NCI-H774 (cell line): ENCODE measurements around the gene NKD1.

Experiments used
- DNase-seq: peaks from one replicate; lab custom pipeline; 2025; lab: John Stamatoyannopoulos, UW

Gene NKD1

DNA sequence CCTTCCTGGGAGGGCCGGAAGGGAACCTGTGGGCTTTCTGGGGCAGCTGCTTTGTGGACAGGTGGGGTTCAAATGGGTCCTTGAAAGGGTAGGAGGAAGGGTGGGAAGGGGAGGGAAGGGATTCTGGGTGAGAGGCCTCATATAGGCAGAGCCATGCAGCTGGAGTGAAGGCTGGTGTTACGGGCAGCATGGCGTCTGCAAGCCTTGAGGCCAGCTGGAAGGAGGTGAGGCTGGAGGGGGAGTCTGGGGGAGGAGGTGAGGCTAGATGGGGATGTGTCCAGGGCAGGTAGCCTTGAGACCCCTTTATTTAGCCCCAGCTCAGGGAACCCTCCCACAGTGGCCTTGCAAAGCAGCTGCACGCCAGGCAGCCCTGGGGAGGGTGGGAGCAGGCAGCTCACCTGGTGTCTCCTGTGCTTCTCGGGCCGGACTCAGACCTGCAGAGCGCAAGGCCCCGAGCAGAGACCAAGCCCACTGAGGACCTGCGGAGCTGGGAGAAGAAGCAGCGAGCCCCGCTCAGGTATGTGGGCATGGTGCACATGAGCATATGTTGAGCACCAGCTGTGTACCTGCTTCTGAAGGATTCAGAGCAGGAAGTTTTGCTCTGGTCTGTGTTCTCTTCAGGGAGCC is 82.3 kb downstream of the NKD1 start:
- no peak for DNase-seq

- DNase-seq, result no peak
Measured at GRCh38 chr16:50631249-50631984, 83.2 kb downstream of the NKD1 start.

DNA sequence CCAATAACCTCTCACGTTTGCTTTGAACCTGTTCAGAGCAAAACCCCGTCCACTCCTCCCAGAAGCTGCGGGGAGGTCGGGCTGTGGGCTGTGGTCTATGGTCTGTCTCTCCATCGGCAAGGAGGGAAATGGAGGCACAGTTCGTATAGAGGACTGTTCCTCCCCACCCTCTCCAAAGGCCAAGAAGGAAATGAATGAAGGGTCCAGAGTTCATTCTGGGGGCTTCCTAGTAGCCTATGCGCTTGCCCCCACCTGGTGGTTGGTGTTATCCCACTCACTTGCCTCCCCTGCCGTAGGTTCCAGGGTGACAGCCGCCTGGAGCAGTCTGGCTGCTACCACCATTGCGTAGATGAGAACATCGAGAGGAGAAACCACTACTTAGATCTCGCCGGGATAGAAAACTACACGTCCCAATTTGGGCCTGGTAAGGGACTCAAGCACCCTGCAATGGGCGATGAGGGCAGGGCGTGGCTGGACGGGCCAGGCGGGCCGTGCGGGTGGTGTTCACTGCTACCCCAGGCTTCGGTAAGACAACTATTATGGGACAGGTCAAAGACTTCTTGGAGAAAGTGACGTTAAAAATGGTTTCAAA is 83.9 kb downstream of the NKD1 start:
- no peak for DNase-seq

DNA sequence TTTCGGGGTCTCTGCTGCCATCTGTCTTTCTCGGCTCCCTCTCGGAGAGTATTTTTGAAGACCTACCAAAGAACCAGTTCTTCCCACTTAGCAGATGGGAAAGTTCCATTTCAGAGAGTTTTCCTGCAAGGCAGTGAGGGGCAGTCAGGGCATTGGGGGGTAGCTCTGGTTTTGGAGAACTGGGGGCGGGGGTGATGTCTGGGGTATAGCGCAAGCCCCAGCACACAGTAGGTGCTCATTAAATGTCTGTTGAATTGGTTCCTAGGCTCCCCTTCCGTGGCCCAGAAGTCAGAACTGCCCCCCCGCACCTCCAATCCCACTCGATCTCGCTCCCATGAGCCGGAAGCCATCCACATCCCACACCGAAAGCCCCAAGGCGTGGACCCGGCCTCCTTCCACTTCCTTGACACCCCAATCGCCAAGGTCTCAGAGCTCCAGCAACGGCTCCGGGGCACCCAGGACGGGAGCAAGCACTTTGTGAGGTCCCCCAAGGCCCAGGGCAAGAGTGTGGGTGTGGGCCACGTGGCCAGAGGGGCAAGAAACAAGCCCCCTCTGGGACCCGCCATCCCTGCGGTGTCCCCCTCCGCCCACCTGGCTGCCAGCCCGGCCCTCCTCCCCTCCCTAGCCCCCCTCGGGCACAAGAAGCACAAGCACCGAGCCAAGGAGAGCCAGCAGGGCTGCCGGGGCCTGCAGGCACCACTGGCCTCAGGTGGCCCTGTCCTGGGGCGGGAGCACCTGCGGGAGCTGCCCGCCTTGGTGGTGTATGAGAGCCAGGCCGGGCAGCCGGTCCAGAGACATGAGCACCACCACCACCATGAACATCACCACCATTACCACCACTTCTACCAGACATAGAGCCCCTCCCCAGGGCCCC is 85.0 kb downstream of the NKD1 start:
- no peak for DNase-seq

- no peak for DNase-seq
Measured at GRCh38 chr16:50634090-50634489, 85.9 kb downstream of the NKD1 start.

GRCh38 chr16:50634947-50635346 is 86.8 kb downstream of the NKD1 start:
- no peak for DNase-seq

DNA sequence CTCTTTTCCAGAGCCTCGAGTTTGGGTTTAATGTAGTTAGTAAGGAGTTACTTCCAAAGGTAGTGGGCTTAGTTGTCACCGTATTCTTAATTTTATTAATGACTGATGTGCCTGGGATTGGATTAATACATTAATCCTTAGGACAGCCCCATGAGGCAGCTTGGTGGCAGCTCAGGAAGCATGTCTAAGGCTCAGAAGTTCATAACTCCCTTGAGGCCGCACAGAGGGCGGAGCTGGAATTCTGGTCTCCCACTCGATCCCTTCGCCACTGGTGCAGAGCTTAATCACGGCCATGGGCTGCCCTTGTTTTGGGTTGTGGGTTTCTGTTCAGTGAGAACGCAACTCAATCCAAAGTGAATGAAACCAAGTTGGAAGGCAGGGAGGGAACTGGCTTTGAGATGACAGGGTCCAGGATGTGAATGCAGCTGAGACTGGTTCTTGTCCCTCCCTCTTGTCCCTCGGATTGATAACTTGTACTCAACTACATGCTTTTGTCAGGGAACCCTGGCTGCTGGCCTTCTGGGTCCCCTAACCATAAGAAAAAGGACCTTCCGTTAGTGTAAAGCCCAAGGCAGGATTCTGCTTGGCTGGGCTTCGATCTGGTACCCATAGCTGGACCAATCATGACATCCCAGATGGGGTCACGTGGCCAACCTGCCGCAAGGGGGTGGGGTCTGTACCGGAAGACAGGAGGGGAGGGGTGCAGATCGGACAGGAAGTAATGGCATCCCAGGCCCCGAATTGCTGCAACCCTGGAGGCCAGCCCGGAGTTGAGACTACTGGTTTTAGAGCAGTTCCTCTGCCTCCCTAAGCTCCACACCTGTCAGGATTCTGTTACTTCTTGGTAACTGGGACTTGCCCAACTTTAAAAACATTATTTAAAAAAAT is 87.6 kb downstream of the NKD1 start:
- no peak for DNase-seq

- no peak for DNase-seq
Measured at GRCh38 chr16:50636753-50637374, 88.7 kb downstream of the NKD1 start.

GRCh38 chr16:50637716-50638602 is 89.8 kb downstream of the NKD1 start:
- DNase-seq, result no peak

DNA sequence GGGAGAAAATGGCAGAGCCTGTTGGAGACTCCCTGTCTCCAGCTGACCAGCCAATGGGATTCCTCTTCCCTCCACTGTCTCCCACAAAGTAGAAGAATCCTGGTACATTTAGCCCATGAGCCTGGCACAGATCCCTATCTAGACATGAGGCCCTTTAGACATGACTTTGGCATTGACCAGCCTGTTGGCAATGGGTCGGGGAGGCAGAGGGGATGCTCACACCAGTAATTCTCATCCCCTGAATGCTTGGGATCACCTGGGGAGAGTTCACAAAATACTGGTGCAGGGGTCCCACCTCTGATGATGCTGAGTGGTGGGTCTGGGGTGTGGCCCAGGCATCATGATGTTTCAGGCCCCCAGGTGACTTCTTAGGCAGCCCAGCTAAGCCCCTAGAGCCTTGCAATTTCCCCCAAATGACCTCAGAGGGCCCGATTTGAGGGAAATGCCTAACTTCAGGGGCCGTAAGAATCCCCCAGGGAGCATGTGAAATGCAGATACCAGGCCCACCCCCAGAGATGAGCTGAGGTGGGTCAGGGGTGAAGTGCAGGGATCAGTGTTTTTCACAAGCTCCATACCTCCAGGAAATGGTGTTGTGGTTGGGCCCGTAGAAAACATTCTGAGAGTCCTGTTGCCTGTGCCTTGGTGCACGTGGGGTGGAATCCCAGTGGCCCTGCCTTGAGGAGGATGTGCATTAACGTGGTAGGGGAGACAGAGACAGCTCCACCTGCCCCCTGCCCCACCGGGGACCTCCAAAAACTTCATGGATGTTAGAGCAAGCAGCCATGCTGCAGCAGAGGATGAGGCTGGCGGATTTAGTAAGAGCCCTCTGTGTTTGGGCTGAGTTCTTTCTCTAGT is 90.8 kb downstream of the NKD1 start:
- DNase-seq, result no peak

DNA sequence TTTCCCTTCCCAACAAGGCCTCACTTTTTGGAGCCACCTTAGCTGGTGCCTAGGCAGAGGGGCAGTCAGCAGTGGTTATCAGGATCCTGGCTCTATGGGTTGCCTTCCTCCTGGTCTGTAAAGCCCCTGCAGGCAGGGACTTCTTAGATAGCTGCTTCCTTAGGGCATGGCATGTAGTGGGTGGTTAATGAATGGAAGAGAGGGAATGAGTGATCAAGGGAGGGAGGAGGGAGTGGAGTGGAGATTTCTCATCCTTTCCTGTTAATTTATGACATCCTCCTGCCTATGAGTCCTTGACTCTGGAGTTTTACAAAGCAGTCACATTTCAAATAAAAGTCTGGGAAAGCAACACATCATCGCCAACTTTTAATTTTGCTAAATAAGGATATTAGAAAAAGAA is 92.2 kb downstream of the NKD1 start:
- no peak for DNase-seq

- no peak for DNase-seq
Measured at GRCh38 chr16:50640919-50641817, 93.0 kb downstream of the NKD1 start.

DNA sequence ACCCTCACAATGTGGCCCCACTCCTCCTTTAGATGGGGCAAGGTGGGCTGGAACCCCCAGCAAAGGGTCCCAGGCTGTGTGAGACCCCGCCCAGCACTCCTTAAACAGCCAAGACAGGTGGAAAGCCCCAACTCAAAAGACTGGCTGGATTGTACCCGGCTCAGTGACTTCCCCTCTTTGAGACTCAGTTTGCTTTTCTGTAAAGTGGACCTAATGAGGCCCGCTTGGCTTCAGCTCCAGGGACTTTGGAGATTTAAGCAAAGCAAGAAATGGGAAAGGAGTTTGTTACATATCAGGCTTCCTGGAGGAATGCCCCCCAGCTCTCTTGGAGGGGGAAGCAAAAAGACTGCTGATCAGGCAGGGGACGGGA is 93.6 kb downstream of the NKD1 start:
- no peak for DNase-seq

GRCh38 chr16:50642349-50642748 is 94.2 kb downstream of the NKD1 start:
- DNase-seq, result no peak

- no peak for DNase-seq
Measured at GRCh38 chr16:50643192-50643591, 95.0 kb downstream of the NKD1 start.

DNA sequence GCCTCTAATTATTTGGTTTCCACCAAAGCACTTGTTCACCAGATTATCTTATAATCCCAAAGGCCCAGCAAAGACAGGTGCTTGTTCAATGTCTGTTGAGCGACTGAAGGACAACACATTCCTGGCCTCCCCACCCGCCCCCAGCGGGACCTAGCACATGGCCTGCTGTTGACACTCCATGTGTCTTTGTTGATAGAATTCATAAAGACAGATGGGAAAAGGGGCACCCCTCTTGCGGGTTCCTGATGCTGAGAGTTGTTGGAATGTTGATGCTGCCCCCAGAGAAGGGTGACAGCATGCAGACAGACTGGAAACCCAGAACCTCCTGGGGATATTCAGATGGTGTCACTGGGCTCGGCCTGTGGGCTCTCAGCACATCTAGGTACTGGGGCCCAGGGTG is 96.0 kb downstream of the NKD1 start:
- no peak for DNase-seq

GRCh38 chr16:50644729-50645128 is 96.5 kb downstream of the NKD1 start:
- no peak for DNase-seq
